GM23338 (cell line): ENCODE results near the gene CPSF4L. TPM values are rescaled to one million over a fixed set of nuclear protein-coding genes. Genes with fewer than 3 reads are reported as not detected.

Experiments
- ATAC-seq: fragments of 200-7000 bp; cut with Tn5 transposase; 3 replicates; pipeline ENCODE4 v1.9.1; 2020
- DNase-seq: peaks from one replicate; pipeline ENCODE4 v3.0.0-alpha.2; 2015; ENCODE audit warnings: low spot score
- H2AFZ ChIP-seq: fragments of 200-600 bp; sonication (generic); 2 replicates; pipeline ENCODE4 v1.8.0; 2016; ENCODE audit warnings: antibody characterized with exemption, mild to moderate bottlenecking, moderate library complexity
- H3F3A ChIP-seq: fragments of 200-600 bp; sonication (generic); replicated peaks from 2 replicates; pipeline ENCODE4 v1.8.0; 2017; ENCODE audit warnings: antibody characterized with exemption, mixed run types, low read depth
- H3K27ac ChIP-seq: fragments of 200-600 bp; sonication (generic); 2 replicates; pipeline ENCODE4 v1.6.1; 2016; ENCODE audit warnings: low read depth
- H3K27me3 ChIP-seq: fragments of 200-600 bp; sonication (generic); 2 replicates; pipeline ENCODE4 v1.8.0; 2016; ENCODE audit warnings: mild to moderate bottlenecking, mixed run types, moderate library complexity; ENCODE audit not compliant: insufficient read depth
- H3K36me3 ChIP-seq: fragments of 200-600 bp; sonication (generic); 2 replicates; pipeline ENCODE4 v1.8.0; 2016; ENCODE audit warnings: mild to moderate bottlenecking; ENCODE audit not compliant: insufficient read depth
- H3K4me1 ChIP-seq: fragments of 200-600 bp; sonication (generic); 2 replicates; pipeline ENCODE4 v1.8.0; 2016; ENCODE audit warnings: mild to moderate bottlenecking, moderate library complexity; ENCODE audit not compliant: insufficient read depth
- H3K4me2 ChIP-seq: fragments of 200-600 bp; sonication (generic); 2 replicates; pipeline ENCODE4 v1.7.1; 2017; ENCODE audit warnings: mixed run types
- H3K4me3 ChIP-seq: fragments of 200-600 bp; sonication (generic); 2 replicates; pipeline ENCODE4 v1.6.1; 2016; ENCODE audit warnings: mixed run types
- H3K79me2 ChIP-seq: fragments of 200-600 bp; sonication (generic); replicated peaks from 2 replicates; pipeline ENCODE4 v1.8.0; 2017; ENCODE audit warnings: mild to moderate bottlenecking; ENCODE audit not compliant: insufficient read depth
- H3K9me2 ChIP-seq: fragments of 200-600 bp; sonication (generic); 2 replicates; pipeline ENCODE4 v1.8.0; 2017; ENCODE audit not compliant: insufficient read depth
- H4K20me1 ChIP-seq: fragments of 200-600 bp; sonication (generic); replicated peaks from 2 replicates; pipeline ENCODE4 v1.8.0; 2017; ENCODE audit warnings: mild to moderate bottlenecking; ENCODE audit not compliant: insufficient read depth
- H3K27ac Mint-ChIP-seq: 2 replicates; pipeline ENCODE4 v1.8.0; 2020; ENCODE audit warnings: inconsistent platforms, mild to moderate bottlenecking, moderate library complexity, mixed read lengths
- H3K27me3 Mint-ChIP-seq: 3 replicates; pipeline ENCODE4 v1.8.0; 2022; ENCODE audit warnings: low read depth, mild to moderate bottlenecking, moderate library complexity, mixed read lengths, inconsistent platforms; ENCODE audit not compliant: insufficient read depth, poor library complexity
- H3K36me3 Mint-ChIP-seq: 3 replicates; pipeline ENCODE4 v1.8.0; 2021; ENCODE audit warnings: low read depth, mild to moderate bottlenecking, inconsistent platforms, moderate library complexity, mixed read lengths
- H3K4me1 Mint-ChIP-seq: 3 replicates; pipeline ENCODE4 v1.8.0; 2020; ENCODE audit warnings: mild to moderate bottlenecking, inconsistent platforms, mixed read lengths
- H3K4me3 Mint-ChIP-seq: 3 replicates; pipeline ENCODE4 v1.8.0; 2021; ENCODE audit warnings: moderate library complexity, mild to moderate bottlenecking, inconsistent platforms, mixed read lengths
- H3K9me3 Mint-ChIP-seq: 3 replicates; pipeline ENCODE4 v1.8.0; 2020; ENCODE audit warnings: moderate library complexity, mild to moderate bottlenecking, inconsistent platforms, mixed read lengths
- CREB1 ChIP-seq: fragments of 250-450 bp; sonication (Bioruptor Pico); IDR thresholded peaks from 2 replicates; pipeline ENCODE4 v1.5.0; 2020; ENCODE audit warnings: low read depth, mild to moderate bottlenecking, moderate library complexity
- CTCF ChIP-seq, 2 experiments: fragments of 200-600 bp in 1 of 2; sonication (generic) in 1 of 2; conservative IDR thresholded peaks; 2 replicates each; pipeline versions ENCODE4 v1.5.1 to v1.6.1; 2016 to 2017; ENCODE audit warnings: antibody characterized with exemption in 2 of 2, low read depth in 2 of 2, mild to moderate bottlenecking in 2 of 2, moderate library complexity in 1 of 2
- ETS1 ChIP-seq: IDR thresholded peaks from 2 replicates; pipeline ENCODE4 v1.6.1; 2016; ENCODE audit warnings: antibody characterized with exemption
- EZH2 ChIP-seq: fragments of 200-600 bp; sonication (generic); IDR thresholded peaks from one replicate; pipeline ENCODE4 v1.8.0; 2017; ENCODE audit warnings: antibody characterized with exemption, mild to moderate bottlenecking, low read depth; ENCODE audit not compliant: unreplicated experiment
- EZH2phosphoT487 ChIP-seq: fragments of 200-600 bp; sonication (generic); IDR thresholded peaks from one replicate; pipeline ENCODE4 v1.8.1; 2018; ENCODE audit warnings: antibody characterized with exemption; ENCODE audit not compliant: unreplicated experiment
- JUNB ChIP-seq: IDR thresholded peaks from one replicate; pipeline ENCODE4 v1.6.1; 2016; ENCODE audit warnings: antibody characterized with exemption; ENCODE audit not compliant: unreplicated experiment
- NANOG ChIP-seq: IDR thresholded peaks from 2 replicates; pipeline ENCODE4 v1.6.1; 2016; ENCODE audit warnings: antibody characterized with exemption, borderline replicate concordance
- POLR2AphosphoS5 ChIP-seq: IDR thresholded peaks from 2 replicates; pipeline ENCODE4 v1.6.1; 2016; ENCODE audit warnings: antibody characterized with exemption, low read depth
- REST ChIP-seq: IDR thresholded peaks from one replicate; pipeline ENCODE4 v1.6.1; 2018; ENCODE audit warnings: antibody characterized with exemption; ENCODE audit not compliant: unreplicated experiment
- STAT1 ChIP-seq: IDR thresholded peaks from one replicate; pipeline ENCODE4 v1.6.1; 2016; ENCODE audit warnings: antibody characterized with exemption; ENCODE audit not compliant: unreplicated experiment
- ZNF114 ChIP-seq: fragments of 250-450 bp; sonication (Bioruptor Pico); IDR thresholded peaks from 2 replicates; pipeline ENCODE4 v1.5.0; 2020; ENCODE audit warnings: mild to moderate bottlenecking, moderate library complexity
- ZNF331 ChIP-seq: fragments of 250-450 bp; sonication (Bioruptor Pico); IDR thresholded peaks from 2 replicates; pipeline ENCODE4 v1.5.0; 2020; ENCODE audit warnings: low read depth, mild to moderate bottlenecking, moderate library complexity
- ZNF462 ChIP-seq: fragments of 250-450 bp; sonication (Bioruptor Pico); IDR thresholded peaks from 2 replicates; pipeline ENCODE4 v1.5.0; 2020; ENCODE audit warnings: mild to moderate bottlenecking, moderate library complexity
- polyA plus RNA-seq: library from polyadenylated mRNA; unstranded; fragments of >200 nt; fragmentation: Nextera tagmentation; extraction: Ambion mirVana; gene quantifications from 2 replicates; pipeline ENCODE4 v1.2.1, GENCODE V29; 2016
- total RNA-seq: library from RNA; depleted of rRNA; stranded (reverse); fragments of >200 nt; shearing (Covaris generic); gene quantifications from 2 replicates; pipeline ENCODE4 v1.2.3, GENCODE V29; 2014

Gene CPSF4L
- total and polyA plus RNA-seq, 2 experiments from 2014 or later, result not detected

- H3K36me3 Mint-ChIP-seq, result no peaks in the 10 kb centered on the region
- TF ChIP-seq ETS1 (no peak), ZNF331 (no peak), NANOG (no peak), EZH2 (no peak), EZH2phosphoT487 (no peak), ZNF462 (no peak), CREB1 (CRISPR knock-in tag) (no peak), CTCF (conservative IDR thresholded peaks at IDR 0.05; ENCODE audit: low read depth in 2 of 2) (no peak), STAT1 (no peak), ZNF114 (CRISPR knock-in tag) (no peak), JUNB (no peak), POLR2AphosphoS5 (no peak), REST (no peak)
- no peaks in the 10 kb centered on the region for H3K9me3 Mint-ChIP-seq
- H3K4me3 Mint-ChIP-seq, result no peak overlapping the region
- Histone ChIP-seq H4K20me1 (no peaks in the 10 kb centered on the region; the same call in 1 of the 2 replicates), H3K36me3 (no peaks in the 10 kb centered on the region), H3K4me2 (no peak overlapping the region), H3K9me2 (no peaks in the 10 kb centered on the region), H3F3A (no peaks in the 10 kb centered on the region), H3K4me3 (no peak overlapping the region), H3K4me1 (peaks cover 8% of the 10 kb centered on the region), H3K79me2 (peaks cover 51% of the 10 kb centered on the region), H3K27ac (no peak overlapping the region), H3K27me3 (no peaks in the 10 kb centered on the region), H2AFZ (no peak overlapping the region)
- DNase-seq (no peak), ATAC-seq (no peak)
- peaks cover 12% of the 10 kb centered on the region for H3K4me1 Mint-ChIP-seq
- H3K27me3 Mint-ChIP-seq, result peaks cover 8% of the 10 kb centered on the region
- H3K27ac Mint-ChIP-seq, result no peak overlapping the region
Measured at GRCh38 chr17:73300392-73300791, 38.7 kb upstream of the CPSF4L start.
